Retina (tissue), 1 donor: ENCODE measurements around the gene MAIP1.
A peak's percentile ranks its signal among the peaks of the same experiment; 100 is the strongest.

Source experiments
- DNase-seq: peaks from one replicate; pipeline ENCODE4 v3.0.0-alpha.2; 2016

MAIP1 gene

GRCh38 chr2:199951023-199951422, 4.4 kb upstream of the MAIP1 start:
- no peak for DNase-seq

- no peak for DNase-seq
Measured at GRCh38 chr2:199955007-199955338, 409 bp upstream of the MAIP1 start.

GRCh38 chr2:199956062-199956380, 639 bp downstream of the MAIP1 start:
- DNase-seq: no peak

GRCh38 chr2:199958014-199958413, 2.6 kb downstream of the MAIP1 start:
- no peak for DNase-seq

- DNase-seq: no peak
Measured at GRCh38 chr2:199962203-199962602, 6.8 kb downstream of the MAIP1 start.

GRCh38 chr2:199966405-199966804, 11.0 kb downstream of the MAIP1 start:
- no peak for DNase-seq

GRCh38 chr2:199966976-199967375, 11.6 kb downstream of the MAIP1 start:
- no peak for DNase-seq

GRCh38 chr2:199968126-199968525, 12.7 kb downstream of the MAIP1 start:
- DNase-seq: no peak

- DNase-seq: no peak
Measured at GRCh38 chr2:199972088-199972626, 16.8 kb downstream of the MAIP1 start.

- DNase-seq: peak; percentile 18
Measured at GRCh38 chr2:199973703-199974102, 18.3 kb downstream of the MAIP1 start.

- DNase-seq: no peak
Measured at GRCh38 chr2:199975273-199975895, 20.0 kb downstream of the MAIP1 start.

- no peak for DNase-seq
Measured at GRCh38 chr2:199977984-199978415, 22.6 kb downstream of the MAIP1 start.

GRCh38 chr2:199979398-199979797, 24.0 kb downstream of the MAIP1 start:
- DNase-seq: no peak

GRCh38 chr2:199979832-199980628, 24.6 kb downstream of the MAIP1 start:
- peak; percentile 90 for DNase-seq

- DNase-seq: no peak
Measured at GRCh38 chr2:199982126-199982843, 26.9 kb downstream of the MAIP1 start.

- no peak for DNase-seq
Measured at GRCh38 chr2:199983534-199983933, 28.2 kb downstream of the MAIP1 start.

- DNase-seq: no peak
Measured at GRCh38 chr2:199984159-199984558, 28.8 kb downstream of the MAIP1 start.

- DNase-seq: no peak
Measured at GRCh38 chr2:199984755-199985154, 29.4 kb downstream of the MAIP1 start.

GRCh38 chr2:199985625-199986207, 30.3 kb downstream of the MAIP1 start:
- DNase-seq: peak; percentile 54

GRCh38 chr2:199987586-199987985, 32.2 kb downstream of the MAIP1 start:
- DNase-seq: no peak

GRCh38 chr2:199988151-199988550, 32.8 kb downstream of the MAIP1 start:
- DNase-seq: no peak

GRCh38 chr2:199989822-199990221, 34.4 kb downstream of the MAIP1 start:
- no peak for DNase-seq

GRCh38 chr2:199991691-199992090, 36.3 kb downstream of the MAIP1 start:
- DNase-seq: no peak
